GM21723 (cell line): ENCODE measurements around the gene ZNF710.

Source experiments
- ATAC-seq: cut with Tn5 transposase; IDR thresholded peaks from one replicate; pipeline ENCODE4 v1.9.1; 2021; ENCODE audit warnings: mild to moderate bottlenecking, moderate library complexity; ENCODE audit not compliant: unreplicated experiment

The ZNF710 gene

DNA sequence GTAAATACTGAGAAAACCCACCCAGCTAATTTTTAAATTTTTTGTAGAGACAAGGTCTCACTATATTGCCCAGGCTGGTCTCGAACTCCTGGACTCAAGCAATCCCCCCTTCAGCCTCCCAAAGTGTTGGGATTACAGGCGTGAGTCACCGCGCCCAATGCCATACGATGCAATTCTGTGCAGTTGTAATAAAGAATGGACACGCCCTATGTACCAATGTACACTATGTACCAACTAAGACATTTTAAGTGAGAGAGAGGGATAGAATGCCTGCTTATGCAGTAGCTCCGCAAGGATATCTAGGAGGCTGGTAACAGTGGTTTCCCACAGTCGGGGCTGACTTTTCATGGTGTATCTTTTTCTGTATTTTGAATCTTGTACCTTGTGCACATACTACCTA, 14.6 kb downstream of the ZNF710 start:
- ATAC-seq: no peak

- no peak for ATAC-seq
Observed at GRCh38 chr15:90016721-90017120, 15.6 kb downstream of the ZNF710 start.

- ATAC-seq: no peak
Observed at GRCh38 chr15:90018216-90018831, 17.2 kb downstream of the ZNF710 start.

- ATAC-seq: no peak
Observed at GRCh38 chr15:90019611-90020010, 18.5 kb downstream of the ZNF710 start.

- ATAC-seq: no peak
Observed at GRCh38 chr15:90020021-90020735, 19.1 kb downstream of the ZNF710 start.

DNA sequence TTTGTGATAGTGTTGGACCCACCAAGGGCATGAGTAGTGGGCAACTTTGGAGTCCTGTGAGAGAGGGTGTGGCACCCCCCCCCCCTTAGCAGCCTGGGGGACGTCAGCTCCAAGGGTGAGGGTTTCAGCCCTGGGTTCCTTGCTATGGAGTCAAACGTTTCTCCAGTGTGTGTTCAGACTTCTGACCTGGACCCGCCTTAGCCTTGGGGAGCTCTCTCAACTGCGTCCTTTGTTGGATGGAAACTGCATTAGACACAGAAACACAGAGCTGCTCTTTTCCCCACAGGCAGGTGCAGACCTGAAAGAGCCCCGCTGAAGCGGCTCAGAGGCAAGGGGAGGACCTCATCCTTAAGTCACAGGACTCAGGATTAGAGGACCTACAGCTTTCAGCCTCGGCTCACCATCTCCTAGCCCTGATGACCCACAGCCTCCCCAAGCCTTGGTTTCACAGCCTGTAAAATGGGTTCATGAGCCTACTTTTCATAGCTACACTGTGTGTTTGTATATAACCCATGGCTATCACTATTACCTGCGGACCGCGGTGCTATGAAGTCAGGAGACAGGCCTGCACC, 19.9 kb downstream of the ZNF710 start:
- ATAC-seq: no peak

DNA sequence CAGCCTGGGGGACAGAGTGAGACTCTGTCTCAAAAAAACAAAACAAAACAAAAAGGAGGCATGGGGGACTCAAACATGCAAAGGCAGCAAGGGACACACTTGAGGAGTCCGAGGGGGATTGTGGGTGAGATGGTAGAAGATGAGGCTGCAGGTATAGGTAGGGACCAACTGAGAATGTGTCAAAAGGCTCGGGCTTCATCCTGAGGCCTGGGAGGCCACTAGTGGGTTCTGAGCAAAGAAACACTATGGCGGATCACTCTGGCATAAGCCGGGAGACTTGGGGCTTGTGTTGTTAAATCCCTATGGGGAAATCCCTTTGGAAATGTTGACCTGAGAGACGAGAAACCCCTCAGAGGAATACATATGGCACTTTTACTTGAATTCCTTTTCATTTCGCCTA, 21.2 kb downstream of the ZNF710 start:
- no peak for ATAC-seq

GRCh38 chr15:90022905-90023700, 22.0 kb downstream of the ZNF710 start:
- ATAC-seq: no peak

DNA sequence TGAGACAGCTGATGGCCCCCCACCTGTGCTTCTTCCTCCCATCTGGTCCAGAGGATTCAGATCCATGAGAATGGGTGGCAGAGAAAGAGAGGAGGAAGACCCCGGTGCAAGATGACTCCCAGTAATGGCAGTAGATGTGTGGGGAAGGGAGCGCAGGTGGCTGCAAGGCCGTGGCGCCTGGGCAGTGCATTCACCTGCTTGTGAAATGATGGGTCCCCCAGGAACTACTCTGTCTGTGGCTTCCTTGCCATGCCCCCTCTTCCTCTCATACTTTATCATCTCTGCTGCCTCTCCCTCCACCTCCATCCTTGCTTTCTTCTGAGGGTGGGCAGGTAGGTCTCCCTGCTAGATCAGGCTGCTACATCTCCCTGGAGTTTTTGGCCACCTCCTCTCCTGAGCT, 23.3 kb downstream of the ZNF710 start:
- no peak for ATAC-seq

- no peak for ATAC-seq
Observed at GRCh38 chr15:90025489-90026033, 24.4 kb downstream of the ZNF710 start.

- no peak for ATAC-seq
Observed at GRCh38 chr15:90028376-90028944, 27.3 kb downstream of the ZNF710 start.

GRCh38 chr15:90029024-90029423, 27.9 kb downstream of the ZNF710 start:
- ATAC-seq: no peak

DNA sequence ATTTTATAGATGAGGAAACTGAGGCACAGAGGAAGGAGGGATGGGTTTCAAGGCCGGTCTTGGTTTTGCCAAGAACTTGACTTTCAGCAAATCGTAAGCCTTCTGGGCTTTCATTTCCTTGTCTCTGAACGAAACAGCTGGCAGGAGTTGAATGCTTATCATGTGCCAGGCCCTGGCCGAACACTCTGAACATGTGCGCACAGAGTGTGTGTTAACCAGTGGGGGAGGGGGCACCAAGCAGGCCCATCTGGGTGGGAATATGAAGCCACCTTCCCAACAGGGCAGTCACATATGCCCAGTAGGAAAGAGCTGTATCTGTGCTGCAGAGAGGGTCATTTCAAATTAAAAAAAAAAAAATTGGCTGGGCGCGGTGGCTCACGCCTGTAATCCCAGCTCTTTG, 29.3 kb downstream of the ZNF710 start:
- no peak for ATAC-seq

DNA sequence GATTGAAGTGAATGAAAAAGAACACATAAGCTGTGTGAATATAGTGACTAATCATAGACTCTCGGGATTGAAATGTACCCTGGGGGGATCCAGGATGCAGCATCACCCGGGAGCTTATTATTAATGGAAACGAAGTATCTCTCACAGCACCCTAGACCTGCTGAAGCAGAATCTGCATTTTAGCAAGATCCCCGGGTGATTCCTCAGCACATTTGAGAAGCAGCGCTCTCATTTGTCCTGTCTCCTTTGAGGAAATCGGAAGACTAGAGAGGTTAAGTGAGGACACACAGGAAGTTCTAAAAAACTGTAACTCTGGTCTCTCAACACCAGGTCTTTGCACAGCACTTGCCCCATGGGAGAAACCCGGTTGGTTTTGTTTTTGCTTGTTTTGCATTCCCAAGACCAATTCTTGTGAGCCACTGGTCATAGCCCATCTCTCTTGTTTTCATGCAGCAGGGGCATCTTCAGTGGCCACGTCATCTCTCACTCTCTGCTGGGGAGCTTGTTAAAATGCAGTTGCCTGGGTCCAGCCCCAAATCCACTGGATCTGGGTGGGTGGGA, 30.2 kb downstream of the ZNF710 start:
- peak; percentile 91 for ATAC-seq

GRCh38 chr15:90033006-90033405, 31.9 kb downstream of the ZNF710 start:
- ATAC-seq: no peak

DNA sequence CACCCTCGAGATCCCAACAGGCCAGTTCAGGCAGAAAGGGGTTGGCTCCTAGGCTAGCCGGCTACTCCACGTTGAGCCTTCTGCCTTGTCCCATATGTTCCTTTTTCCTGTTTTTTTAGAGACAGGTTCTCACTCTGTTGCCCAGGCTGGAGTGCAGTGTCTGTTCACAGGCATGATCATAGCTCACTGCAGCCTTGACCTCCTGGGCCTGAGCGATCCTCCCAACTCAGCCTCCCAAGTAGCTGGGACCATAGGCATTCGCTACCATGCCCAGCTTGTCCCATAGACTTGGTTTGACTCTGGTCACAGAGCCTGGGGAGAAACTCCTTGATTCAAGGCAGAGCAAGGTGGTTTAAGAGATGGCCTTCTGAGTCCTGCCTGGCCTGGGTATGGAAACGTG, 32.3 kb downstream of the ZNF710 start:
- ATAC-seq: no peak

DNA sequence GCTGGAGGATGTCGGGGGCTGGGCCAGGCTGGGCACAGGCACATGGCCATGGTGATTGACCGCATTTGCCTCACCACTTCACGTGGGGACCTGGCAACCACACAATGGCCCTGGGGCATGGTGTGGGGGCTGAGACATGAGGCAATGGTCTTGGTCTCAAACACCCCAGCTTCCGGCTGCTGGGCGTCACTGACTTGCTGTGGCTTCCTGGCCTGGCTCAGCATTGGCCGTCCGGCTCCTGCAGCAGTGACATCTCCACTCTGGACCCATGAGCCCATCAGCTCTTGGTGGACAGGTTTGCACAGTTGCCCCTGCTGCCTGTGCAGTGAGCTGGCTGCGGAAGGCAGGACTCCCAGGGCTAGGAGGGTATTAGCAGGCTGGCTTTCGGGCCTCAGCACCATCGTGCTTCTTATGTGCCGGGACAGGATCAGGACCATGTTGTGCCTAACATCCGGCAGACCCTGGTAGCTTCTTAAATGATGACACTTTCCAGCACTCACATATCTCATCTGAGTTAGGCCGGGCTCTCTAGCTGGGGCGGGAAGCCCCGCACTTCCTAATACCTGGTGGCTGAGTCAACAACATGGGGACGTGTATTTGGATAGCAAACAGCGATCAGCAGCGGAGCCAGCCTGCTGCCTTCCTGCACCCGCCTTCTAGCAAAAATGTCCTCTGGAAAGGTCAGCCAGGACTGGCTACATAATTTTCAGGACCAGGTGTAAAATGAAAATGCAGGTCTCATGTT, 34.1 kb downstream of the ZNF710 start:
- no peak for ATAC-seq

DNA sequence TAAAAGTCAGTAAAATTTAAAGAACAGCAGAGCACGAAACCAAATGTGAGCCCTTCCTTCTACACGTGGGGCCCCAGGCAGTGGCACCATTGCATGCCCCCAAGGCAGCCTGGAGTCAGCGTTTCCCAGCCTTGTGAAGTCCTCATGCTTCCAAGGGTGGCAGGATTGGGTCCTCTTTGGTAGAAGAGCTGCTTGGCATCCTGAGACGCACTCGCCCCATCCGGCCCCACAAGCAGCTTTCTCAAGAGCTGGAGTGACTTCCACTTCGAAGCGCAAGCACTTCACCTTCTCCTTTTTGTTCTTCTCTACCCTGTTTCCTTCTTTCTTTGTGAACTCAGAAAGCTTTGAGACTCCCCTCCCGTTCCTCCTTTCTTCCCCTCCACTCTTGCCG, 34.7 kb downstream of the ZNF710 start:
- no peak for ATAC-seq

- no peak for ATAC-seq
Observed at GRCh38 chr15:90036343-90036742, 35.2 kb downstream of the ZNF710 start.
